GM12878 (cell line): ENCODE data around the gene PDE1C. TPM values are rescaled to one million over a fixed set of nuclear protein-coding genes. Genes with fewer than 3 reads are reported as not detected.

ENCODE experiments used
- CTCF ChIP-seq, 3 experiments: IDR thresholded peaks in 2 of 3; conservative IDR thresholded peaks in 1 of 3; 2 replicates each; pipeline ENCODE4 v1.5.1; 2011; ENCODE audit warnings: low read depth in 3 of 3, low read length in 3 of 3, mild to moderate bottlenecking in 3 of 3, control low read depth in 2 of 3, moderate library complexity in 2 of 3, inconsistent platforms in 1 of 3, mixed read lengths in 1 of 3; ENCODE audit not compliant: control insufficient read depth in 2 of 3, insufficient read depth in 1 of 3; ENCODE audit errors: extremely low read depth in 1 of 3
- EP300 ChIP-seq, 2 experiments: fragments of 150-350 bp in 1 of 2; IDR thresholded peaks; 2 replicates each; pipeline ENCODE4 v1.6.1; 2011 to 2012; ENCODE audit warnings: low read depth in 2 of 2, low read length in 2 of 2, borderline replicate concordance in 1 of 2, improper control_type of control experiment in 1 of 2, inconsistent platforms in 1 of 2; ENCODE audit not compliant: control insufficient read depth in 1 of 2
- RUNX3 ChIP-seq: IDR thresholded peaks from 2 replicates; pipeline ENCODE4 v1.6.1; 2012; ENCODE audit warnings: low read length, inconsistent platforms
- polyA plus RNA-seq, 11 experiments: library from polyadenylated mRNA; depleted of rRNA in 4 of 11; unstranded in 6 of 11; stranded (reverse) in 5 of 11; fragments of >200 nt; fragmentation: Nextera tagmentation in 4 of 11; fragmentation: Illumina TruSeq in 1 of 11; extraction: Ambion mirVana in 4 of 11; extraction: Trizol in 1 of 11; gene quantifications; 1 replicate in 1 of 11; 2 replicates in 10 of 11; pipeline versions ENCODE4 v1.2.1 to v1.2.3, GENCODE V29; 2011 to 2016; ENCODE audit warnings: inconsistent platforms in 2 of 11, missing spikeins in 2 of 11, low read depth in 1 of 11
- total RNA-seq, 4 experiments: library from RNA; depleted of rRNA in 3 of 4; stranded (reverse); fragments of >200 nt in 3 of 4; fragmentation: Illumina TruSeq in 1 of 4; extraction: Trizol in 1 of 4; gene quantifications; 2 replicates each; pipeline versions ENCODE4 v1.2.1 to v1.2.3, GENCODE V29; 2013 to 2021
- TF ChIP-seq, protein P1 (sequence below): fragments of 450-650 bp; IDR thresholded peaks from 2 replicates; pipeline ENCODE4 v1.6.1; 2018; ENCODE audit warnings: mild to moderate bottlenecking, low read depth, moderate library complexity; ENCODE audit not compliant: partially characterized antibody

PDE1C gene
- total and polyA plus RNA-seq, 10 of the 15 experiments (the other 5 are each of a cell fraction or from before 2014, with no cell fraction given) = 0.29 to 2.3 (median 0.70) TPM

DNA sequence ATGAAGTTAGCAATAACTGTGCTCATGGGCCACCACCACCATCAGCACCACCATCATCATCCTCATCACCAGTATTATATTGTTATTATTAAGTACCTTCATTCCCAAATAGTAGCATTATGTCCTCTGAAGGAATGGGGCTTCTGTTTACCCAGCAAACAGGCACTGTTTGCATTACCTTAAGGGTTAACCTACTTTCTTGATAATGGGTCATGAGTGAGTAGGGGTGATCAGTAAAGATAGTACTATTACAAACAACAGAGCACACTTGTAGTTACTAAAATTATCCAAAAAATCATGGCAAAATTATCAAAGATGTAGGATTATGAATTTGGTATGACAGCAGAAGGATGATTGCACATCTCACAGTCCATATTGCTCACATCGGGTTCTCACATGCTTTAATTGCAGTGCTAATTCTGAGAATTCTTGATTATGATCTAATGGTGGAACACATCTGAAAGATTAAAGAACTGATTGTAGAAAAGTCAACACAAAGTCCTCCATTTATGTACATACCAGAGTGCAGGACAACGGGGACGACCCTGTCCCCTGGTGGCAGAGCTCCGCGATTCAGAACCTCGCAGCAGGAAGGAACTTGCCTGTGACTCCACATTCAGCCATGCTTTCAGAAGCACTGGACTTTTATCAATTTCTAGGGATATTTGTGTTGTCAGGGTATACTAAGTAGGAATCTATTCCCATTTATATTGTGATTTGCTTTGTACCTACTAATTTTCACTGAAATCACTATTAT is 31.0 kb downstream of the PDE1C start (continued):
- TF ChIP-seq CTCF (IDR thresholded peaks at IDR 0.05 in 2 of 3, conservative IDR thresholded peaks at IDR 0.05 in 1 of 3; ENCODE audit: control insufficient read depth in 2 of 3, extremely low read depth in 1 of 3, insufficient read depth in 1 of 3, low read depth in 3 of 3, low read length in 3 of 3) (no peak), RUNX3 (no peak), EP300 (IDR thresholded peaks at IDR 0.05; ENCODE audit: borderline replicate concordance in 1 of 2, control insufficient read depth in 1 of 2, low read depth in 2 of 2, low read length in 2 of 2) (no peak)
- TF ChIP-seq, protein P1, sequence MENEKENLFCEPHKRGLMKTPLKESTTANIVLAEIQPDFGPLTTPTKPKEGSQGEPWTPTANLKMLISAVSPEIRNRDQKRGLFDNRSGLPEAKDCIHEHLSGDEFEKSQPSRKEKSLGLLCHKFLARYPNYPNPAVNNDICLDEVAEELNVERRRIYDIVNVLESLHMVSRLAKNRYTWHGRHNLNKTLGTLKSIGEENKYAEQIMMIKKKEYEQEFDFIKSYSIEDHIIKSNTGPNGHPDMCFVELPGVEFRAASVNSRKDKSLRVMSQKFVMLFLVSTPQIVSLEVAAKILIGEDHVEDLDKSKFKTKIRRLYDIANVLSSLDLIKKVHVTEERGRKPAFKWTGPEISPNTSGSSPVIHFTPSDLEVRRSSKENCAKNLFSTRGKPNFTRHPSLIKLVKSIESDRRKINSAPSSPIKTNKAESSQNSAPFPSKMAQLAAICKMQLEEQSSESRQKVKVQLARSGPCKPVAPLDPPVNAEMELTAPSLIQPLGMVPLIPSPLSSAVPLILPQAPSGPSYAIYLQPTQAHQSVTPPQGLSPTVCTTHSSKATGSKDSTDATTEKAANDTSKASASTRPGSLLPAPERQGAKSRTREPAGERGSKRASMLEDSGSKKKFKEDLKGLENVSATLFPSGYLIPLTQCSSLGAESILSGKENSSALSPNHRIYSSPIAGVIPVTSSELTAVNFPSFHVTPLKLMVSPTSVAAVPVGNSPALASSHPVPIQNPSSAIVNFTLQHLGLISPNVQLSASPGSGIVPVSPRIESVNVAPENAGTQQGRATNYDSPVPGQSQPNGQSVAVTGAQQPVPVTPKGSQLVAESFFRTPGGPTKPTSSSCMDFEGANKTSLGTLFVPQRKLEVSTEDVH = no peak
